IPS-NIHi11 (cell line): Measurements from ENCODE around the gene DGCR6.
"Not testable (repeated sequence)": the region's sequence is repeated elsewhere in the genome, so short reads cannot be mapped to it uniquely, and the experiment has no call there.

ENCODE experiments used
- DNase-seq: peaks from one replicate; pipeline ENCODE4 v3.0.0; 2012; ENCODE audit warnings: mixed read lengths, low spot score

Gene DGCR6

DNA sequence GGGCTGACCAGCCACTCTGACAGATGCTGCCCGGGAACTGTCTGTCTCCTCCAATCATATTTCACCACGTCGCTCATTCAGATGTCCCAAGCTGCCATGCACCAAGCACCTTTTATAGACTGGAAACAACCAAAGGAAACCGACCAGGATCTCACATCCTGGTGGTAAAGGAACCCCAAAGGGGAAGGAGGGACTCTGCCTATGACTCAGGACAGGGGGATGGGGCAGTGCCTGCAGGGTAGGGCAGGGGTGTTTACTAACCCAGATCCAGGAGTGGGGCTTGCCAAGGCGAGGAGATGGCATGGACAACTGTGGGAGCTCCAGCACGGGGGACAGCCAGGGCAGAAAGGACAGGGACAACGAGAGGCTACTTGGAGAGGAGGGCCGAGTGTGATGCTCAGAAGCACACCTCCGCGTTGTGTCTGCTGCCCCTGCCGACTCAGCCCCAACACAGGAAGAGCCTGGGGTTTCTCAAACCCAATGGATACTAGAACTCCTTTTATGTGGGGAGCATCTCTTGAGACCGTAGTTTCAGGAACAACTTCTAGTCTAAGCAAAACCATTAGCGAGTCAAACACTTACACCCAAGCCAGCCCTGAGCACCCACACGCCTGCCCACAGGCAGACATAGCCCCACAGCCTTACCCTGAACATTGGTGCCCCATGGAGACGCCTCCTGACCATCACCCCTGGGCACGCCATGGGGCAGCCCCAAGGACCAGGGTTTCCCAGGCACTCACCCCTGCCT, 26.0 kb downstream of the DGCR6 start:
- no peak for DNase-seq

DNA sequence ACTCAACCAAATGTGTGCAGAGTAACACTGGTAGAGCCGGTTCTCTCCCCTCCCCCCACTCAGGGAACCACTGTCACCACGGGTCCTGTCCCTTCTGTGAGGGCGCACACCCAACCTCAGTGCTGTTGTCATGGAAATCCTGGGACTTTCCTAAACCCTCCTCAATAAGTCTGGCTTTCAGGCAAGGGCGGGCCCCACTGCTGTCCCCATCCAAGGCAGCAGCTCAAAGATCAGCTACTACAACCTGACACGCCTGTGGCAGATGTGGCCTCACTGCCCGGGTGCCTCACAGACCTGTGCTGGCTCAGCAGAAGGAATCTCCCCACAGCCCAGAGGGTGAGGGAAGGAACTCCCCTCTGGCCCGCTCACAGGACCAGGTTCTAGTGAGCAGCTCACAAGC, 27.8 kb downstream of the DGCR6 start:
- DNase-seq, result no peak

DNA sequence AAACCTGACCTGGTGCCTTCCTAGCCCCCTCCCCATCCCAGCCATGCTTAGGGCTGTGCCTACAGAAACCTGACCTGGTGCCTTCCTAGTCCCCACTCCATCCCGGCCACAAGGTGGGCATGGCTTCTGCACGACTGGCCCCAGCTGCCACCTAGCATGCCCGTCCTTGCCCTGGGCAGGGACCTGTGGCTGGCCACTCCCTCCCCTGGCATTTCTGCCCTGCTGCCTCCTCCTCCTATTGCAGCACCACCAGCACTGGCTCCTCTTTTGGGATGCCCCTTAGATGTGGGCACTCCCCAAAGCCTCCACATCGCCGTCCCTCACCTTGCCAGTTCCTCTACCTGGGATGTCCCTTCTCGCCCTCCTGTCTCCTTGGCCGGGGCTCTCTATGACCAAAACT, 28.6 kb downstream of the DGCR6 start:
- DNase-seq, result not testable (repeated sequence)

DNA sequence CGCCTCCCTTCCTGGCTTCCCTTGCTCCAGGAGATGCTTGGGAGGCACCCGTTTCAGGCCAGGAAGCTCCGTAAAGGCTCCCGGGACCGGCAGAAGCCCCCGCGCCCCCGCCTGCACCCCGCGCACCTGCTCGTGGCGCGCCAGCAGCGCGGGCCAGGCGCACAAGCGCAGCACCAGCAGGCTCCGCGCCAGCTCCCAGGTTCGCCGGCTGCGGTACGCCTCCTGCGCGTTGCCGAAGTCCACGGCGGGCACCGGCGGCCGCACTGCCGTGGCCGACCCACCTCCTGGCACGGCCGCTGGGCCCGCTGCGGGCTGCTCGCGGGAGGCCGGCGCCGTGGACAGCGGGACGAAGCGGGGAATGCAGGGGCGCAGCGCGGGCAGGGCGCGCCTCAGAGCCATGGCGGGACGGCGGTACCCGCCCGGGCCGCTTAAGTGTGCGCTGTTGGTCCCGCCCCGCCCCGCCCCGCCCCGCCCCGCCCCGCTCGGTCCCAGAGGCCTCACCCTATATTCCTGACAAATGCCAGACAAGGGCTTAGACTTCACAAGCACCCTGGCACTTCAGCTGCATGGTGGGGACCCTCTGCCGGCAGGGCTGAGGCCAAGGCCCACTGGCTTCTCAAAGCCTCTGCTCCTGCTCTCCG, 29.9 kb downstream of the DGCR6 start, which contains the start of gene PRODH:
PRODH (minus strand) TSS at position 405 of the 641 bp plus-strand sequence; CDS start at position 399, 6 bp downstream.
- no peak for DNase-seq

DNA sequence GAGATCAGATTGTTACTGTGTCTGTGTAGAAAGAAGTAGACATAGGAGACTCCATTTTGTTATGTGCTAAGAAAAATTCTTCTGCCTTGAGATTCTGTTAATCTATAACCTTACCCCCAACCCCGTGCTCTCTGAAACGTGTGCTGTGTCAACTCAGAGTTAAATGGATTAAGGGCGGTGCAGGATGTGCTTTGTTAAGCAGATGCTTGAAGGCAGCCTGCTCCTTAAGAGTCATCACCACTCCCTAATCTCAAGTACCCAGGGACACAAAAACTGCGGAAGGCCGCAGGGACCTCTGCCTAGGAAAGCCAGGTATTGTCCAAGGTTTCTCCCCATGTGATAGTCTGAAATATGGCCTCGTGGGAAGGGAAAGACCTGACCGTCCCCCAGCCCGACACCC, 32.6 kb downstream of the DGCR6 start:
- not testable (repeated sequence) for DNase-seq

DNA sequence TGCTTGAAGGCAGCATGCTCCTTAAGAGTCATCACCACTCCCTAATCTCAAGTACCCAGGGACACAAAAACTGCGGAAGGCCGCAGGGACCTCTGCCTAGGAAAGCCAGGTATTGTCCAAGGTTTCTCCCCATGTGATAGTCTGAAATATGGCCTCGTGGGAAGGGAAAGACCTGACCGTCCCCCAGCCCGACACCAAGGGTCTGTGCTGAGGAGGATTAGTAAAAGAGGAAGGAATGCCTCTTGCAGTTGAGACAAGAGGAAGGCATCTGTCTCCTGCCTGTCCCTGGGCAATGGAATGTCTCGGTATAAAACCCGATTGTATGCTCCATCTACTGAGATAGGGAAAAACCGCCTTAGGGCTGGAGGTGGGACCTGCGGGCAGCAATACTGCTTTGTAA, 41.0 kb downstream of the DGCR6 start:
- not testable (repeated sequence) for DNase-seq

DNA sequence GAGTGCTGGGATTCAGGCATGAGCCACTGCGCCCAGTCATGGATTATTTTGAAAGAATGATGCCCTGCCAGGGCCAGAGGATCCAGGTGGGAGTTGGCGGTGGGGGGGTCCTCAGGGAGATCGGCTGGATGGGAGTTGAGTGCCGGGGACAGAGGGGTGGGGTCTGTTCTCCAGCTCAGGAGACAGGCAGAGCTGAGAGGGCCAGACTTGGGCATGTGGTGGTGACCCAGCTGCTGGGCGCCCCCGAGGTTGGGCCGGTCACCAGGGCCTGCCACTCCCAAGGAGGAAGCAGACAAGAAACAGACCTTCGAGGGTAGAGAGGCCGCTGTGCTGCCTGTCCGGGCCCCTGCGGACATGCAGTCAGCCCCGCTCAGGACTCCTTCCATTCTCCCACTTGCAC, 41.8 kb downstream of the DGCR6 start:
- DNase-seq, result no peak

DNA sequence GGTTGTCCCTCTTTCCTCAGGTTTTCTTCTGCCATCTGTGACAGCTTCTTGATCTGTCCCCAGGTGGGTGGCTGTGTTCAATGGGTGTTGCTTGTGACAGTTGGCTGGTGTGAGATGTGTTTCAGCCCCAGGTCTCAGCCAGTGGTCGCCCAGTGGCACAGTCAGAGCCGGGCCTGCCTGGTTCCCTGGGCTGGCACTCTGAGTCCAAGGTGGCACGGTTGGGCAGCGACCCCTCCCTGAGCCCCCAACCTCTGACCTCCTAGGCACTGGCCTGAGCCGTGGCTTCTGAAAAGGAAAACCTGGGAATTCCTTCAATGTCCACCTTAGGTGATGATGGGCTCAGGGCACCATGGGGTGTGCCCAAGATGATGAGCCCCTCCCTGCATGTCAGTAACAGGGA, 44.0 kb downstream of the DGCR6 start:
- DNase-seq, result no peak

DNA sequence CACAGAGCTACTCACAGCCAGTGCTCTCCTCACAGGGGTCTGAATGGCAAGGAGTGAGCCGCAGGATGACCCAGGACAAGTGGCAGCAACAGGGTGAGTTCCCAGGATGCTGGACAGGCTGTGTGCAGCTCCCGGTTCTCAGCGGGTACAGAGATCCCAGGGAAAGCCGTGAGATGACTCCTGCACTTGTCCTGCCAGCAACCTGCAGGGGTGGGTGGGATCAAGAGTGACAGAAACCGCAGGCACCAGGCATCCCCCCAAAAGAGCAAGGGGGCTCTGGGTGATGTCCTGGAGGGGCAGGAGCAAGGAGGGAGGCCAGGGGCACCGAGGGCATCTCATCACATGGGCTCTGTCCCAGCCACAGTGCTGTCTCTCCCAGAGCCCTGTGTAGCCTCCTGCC, 45.9 kb downstream of the DGCR6 start:
- DNase-seq, result no peak

DNA sequence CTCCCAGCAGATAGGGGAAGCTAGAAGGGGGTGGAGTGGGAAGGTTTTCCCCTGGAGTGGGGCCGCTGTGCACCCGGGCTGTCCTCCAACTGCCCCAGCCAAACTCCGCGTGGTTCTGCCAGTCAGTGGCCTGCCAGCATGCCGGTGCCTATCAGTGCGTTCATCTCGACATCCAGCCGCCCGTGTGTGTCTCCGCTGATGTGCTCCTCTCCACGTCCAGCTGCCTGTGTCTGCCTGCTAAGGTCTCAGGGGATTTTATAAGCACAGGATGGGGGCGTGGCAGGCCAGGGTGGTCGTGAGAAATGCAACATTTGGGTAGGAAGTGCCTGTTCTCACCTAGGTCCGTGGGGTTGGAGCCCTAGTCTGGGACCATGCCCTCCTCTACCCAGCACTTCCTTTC, 47.0 kb downstream of the DGCR6 start:
- not testable (repeated sequence) for DNase-seq

DNA sequence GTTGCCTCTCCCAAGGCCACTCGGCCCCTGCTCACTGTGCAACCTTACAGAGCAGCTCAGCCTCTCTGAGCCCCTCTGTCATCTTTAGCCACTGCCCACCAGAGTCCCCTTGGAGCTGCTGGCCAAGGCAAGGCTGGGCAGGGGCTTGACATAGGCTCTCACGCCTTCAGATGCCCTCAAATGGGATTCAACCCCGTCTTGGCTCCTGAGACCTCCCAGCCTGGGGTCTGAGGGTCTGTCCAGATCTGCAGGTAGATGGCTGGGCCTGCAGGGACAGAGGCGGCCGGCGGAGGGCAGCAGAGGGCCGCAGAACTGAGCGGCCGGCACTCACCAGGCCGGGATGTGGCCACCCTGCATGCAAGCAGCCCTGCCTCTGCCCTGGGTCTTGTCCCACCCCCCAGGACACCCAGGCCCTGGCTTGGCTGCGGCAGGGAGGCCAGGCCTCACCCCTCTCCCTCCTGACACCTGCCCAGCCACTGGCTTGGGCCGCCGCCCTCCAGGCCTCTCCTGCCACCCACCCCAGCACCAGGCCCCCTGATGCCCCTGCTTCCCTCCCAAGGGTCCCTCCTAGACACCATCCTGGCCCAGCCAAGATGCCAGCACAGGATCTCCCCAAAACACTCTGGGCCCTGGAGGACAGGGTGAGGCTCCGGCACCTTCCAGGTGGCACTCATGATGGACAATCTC, 48.3 kb downstream of the DGCR6 start:
- DNase-seq, result peak; percentile 92

DNA sequence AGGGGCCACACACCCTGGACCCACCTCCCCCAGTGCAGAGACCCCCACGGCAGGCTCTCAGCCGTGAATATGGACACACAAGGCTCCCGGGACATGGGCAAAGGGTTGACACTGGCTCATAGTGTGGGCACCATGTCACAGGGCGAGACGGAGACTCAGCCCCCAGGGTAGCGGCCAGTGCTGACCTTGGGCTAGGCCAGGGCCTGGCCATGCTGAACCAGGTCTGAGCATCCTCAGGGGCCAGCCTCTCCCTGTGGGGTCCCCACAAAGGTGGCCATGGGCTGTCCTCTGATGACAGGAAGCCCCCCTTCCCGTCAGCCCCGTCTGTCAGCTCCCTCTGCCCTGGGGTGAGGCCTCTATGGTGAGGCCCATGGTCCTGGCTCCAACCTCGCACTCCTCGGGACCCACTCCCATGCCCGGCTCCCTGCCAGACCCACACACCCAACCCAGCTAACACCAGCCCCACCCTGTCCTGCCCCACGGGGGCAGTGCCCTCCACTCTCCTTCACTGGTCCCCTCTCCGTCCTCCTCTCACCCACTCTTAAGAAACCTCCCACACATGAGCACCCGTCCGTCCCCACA, 49.0 kb downstream of the DGCR6 start:
- DNase-seq, result no peak

DNA sequence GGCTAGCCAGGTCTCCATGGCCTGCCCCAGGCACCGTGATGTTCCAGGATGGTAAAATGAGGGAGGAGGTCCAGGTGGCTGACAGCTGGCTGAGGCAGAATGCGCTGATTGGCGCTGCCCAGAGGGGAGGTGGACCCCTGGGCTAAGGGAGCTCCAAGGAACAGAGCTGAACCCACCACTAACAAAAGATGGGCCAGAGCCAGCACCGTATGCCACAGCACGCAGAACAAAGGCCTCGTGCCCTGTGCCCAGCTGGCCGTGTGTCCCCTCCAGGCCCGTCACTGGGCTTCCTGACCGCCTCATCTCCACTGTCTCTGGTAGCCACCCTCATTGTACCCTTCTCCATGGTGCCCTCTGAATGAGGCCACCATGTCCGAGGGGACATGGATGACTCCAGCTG, 49.6 kb downstream of the DGCR6 start:
- DNase-seq, result no peak

DNA sequence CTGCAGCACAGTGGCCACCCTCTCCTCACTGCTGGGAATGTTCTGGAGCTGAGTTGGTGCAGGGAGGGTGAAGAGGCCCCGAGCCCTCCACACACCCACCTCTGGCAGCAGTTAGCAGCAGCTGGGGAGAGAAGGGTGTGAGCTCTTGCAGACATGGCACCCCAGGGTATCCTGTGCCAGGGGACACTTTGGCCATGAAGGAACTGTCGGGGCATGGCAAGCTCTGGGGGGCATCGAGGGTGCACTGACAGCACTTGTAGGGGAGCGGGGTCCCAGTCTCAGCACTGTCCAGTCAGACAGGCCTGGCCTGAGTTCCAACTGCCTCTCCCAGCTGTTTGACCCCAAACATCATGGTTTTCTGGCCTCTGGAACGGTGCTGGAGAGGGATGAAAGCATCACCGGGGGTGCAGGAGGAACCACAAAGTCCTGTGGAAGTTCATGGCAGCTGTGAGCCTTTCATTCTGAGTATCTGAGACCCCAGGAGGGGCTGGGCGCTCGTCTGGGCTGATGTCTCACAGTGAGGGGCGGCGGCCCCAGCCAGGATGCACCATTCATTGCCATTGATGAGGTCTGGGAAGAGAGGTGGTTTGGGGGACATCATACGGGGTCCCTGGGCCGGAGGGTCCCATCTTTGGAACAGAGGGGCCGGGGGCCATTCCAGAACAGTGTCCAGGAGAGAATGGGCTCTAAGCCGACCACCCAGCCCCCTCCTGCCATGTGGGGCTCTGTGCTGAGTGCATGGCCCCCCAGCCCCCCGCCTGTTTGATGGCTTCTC, 50.2 kb downstream of the DGCR6 start:
- not testable (repeated sequence) for DNase-seq

DNA sequence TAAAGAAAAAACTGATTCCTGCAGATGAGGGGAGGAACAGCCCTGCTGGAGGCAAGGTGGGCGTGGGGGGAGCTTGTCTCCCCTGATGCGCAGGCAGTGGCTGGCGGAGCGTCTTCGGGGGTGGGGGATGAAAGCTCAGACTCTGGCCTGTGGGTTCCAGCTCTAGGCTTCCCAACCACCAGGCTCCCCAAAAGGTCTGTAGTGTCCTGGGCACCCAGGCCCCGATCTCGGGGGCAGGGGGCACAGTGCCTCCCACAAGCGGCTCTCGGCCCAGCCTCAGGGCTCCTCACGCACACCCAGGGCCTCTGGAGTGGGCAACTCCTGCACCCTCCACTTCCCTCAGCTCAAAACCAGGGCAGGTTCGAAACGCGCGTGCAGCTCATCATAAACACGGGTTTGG, 50.8 kb downstream of the DGCR6 start:
- not testable (repeated sequence) for DNase-seq

DNA sequence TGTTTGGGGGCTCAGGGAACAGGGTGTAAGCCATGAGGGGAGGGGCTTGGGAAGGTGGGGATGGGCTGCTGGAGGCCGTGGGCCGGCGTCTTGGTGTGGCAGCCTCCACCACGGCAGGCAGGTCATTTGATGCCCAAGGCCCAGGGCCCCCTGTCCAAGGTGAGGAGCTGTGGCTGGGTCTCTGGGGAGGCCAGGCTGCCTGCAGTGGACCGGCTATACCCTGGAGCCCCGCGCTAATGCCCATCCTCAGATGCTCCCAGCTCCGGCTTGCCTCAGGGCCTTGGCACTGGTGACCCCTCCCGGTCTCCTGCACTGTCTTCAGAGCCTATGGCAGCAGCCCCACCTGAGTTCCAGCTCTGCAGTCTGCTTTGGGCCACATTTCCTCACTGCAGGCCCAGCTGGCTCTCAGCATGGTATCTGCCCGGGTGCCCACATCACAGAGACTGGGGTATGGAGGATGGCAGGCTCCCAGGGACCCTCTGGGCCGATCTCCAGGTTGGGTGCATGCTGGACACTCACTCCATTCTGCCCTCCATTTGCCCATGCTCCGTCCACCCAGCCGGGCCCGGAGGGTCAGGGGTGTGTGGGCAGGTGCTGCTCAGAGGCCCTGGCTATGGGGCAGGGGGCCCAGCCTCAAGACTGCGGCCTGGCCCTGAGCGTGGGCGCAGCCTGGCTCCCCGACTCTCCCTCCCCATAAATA, 51.7 kb downstream of the DGCR6 start:
- not testable (repeated sequence) for DNase-seq

DNA sequence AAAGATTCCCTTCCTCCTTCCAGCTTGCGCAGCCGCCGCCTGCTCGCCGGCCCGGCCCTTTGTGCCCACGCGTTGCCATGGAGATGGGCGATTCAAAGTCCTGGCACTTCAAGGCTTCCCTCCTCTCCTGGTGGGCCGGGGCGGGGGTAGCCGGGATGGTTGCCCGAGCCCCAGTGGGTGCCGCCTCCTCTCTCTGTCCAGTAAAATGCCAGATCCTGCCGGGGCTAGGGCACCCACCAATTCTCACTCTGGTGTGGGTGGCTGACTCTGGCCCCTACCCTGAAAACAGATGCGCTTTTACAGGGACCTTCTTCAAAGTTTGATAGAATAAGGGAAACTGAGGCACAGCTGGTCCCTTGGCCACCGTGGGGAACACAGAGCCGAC, 52.2 kb downstream of the DGCR6 start:
- not testable (repeated sequence) for DNase-seq

DNA sequence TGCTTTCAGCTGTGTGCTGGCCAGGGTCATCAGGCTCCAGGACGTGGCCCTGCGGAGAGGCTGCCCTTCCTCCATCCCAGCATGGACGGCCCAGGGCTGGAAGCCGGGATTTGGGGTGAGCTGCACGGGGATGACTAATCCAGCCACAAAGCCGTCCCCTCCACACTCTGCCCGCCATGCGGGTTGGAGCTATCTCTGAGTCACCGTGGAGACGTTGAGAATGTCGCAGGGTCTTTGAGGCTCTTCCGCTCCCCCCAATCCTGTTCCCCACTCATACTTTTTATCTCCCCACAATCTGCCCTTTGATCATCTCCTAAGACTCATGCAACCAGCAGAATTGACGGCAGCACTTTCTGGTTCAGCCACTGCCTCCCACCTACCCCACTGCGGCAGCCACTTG, 52.6 kb downstream of the DGCR6 start:
- DNase-seq, result not testable (repeated sequence)

DNA sequence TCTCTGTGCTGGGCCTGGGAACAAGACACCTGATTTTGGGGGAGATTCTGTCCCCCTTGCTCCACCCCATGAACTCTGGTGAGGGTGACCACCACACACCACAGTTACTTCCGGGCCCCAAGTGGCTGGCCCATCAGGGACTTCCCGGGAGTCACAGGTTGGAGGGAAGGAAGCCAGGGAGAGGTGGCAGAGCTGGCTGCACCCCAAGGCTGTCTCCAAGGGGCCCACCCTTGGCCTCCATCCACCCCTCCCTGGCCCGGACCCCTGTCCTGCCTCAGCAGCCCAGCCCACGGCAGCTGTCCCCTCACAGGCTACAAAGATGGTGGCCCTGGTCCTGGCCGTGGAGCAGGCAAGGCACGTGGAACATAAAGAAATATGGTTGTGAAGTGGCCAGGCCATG, 53.1 kb downstream of the DGCR6 start:
- DNase-seq, result not testable (repeated sequence)

DNA sequence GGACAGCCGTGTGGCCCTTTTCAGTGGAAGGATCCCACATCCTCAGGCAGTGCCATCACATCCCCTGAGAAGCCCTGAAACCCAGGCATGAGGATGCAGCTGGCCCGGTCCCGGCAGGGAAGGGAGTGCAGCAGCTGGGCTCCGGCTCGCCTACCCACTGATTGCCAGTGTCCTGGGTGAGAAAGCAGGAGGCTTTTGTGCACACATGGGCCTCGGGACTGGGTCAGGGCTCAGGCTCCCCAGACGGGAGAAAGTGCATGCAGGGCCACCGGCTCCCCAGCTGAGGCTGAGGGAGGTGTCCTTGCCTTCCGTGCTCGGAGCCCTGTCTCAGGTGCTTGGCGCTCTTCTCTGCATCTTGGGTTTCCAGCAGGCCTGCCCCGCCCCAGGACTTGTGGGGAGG, 53.6 kb downstream of the DGCR6 start:
- DNase-seq, result not testable (repeated sequence)

DNA sequence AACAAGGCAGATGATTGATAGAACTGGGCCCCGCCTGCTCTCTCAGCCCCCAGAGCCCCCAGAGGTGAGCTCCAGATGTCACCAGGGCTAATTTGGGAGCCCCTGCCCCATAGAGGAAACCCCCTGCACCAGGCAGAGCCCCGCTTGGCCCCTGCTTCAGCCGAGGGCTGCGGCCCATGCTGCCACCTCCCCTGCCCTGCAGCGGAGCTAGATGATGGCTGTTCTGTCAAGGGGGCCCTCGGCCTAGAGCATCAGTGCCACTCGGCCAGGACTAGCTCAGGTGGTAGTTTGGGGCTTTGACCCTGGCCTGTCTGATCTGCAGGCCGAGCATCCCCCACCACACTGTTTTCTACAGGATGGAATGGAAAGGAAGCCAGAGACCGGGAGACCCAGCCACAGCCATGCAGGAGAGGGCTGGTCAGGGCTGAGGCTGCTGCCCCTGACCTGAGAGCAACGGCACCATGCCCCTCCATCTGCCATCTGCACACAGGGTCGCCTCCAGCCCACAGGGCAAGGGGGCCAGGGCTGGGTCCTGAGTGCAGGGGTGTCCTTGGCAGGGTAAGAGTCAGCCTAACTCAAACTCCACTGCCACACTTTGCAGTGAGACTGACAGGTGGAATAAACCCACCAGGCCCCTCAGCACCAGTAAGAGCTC, 54.2 kb downstream of the DGCR6 start:
- not testable (repeated sequence) for DNase-seq
